ENCODE measurements around the gene TYR. TPM values are rescaled to one million over a fixed set of nuclear protein-coding genes. Genes with fewer than 3 reads are reported as not detected.

TYR gene
- polyA plus RNA-seq, 4 donors = not detected

GRCh38 chr11:89181111-89181510, 3.4 kb downstream of the TYR start:
- no peak for FAIRE-seq
- no peaks in the 10 kb centered on the region for H3K4me1 ChIP-seq (ENCODE audit: control insufficient read depth in 3 of 3, insufficient read depth in 2 of 3, low read depth in 1 of 3, low read length in 2 of 3)
- no peak for DNase-seq
- no peak overlapping the region for H3K27ac ChIP-seq (ENCODE audit: low read depth in 1 of 3, low read length in 2 of 3)
- H3K36me3 ChIP-seq (ENCODE audit: control insufficient read depth in 3 of 3, insufficient read depth in 2 of 3, low read depth in 1 of 3, low read length in 3 of 3) = no peaks in the 10 kb centered on the region
- WGBS, 3 donors = 40 to 51% (median 43%) methylated on average over 2 of the region's 2 CpGs
- H3K4me3 ChIP-seq (ENCODE audit: low read depth in 1 of 3, low read length in 3 of 3) = no peak overlapping the region
- H3K9me3 ChIP-seq (ENCODE audit: control insufficient read depth in 2 of 2, insufficient read depth in 1 of 2, low read depth in 1 of 2, low read length in 1 of 2) = no peaks in the 10 kb centered on the region
- H3K27me3 ChIP-seq (ENCODE audit: control insufficient read depth in 3 of 3, insufficient read depth in 3 of 3, low read length in 3 of 3) = no peaks in the 10 kb centered on the region

- Histone ChIP-seq H3K27me3 (ENCODE audit: control insufficient read depth in 3 of 3, insufficient read depth in 3 of 3, low read length in 3 of 3) (no peaks in the 10 kb centered on the region), H3K4me1 (ENCODE audit: control insufficient read depth in 3 of 3, insufficient read depth in 2 of 3, low read depth in 1 of 3, low read length in 2 of 3) (no peaks in the 10 kb centered on the region), H3K4me3 (ENCODE audit: low read depth in 1 of 3, low read length in 3 of 3) (no peak overlapping the region), H3K9me3 (ENCODE audit: control insufficient read depth in 2 of 2, insufficient read depth in 1 of 2, low read depth in 1 of 2, low read length in 1 of 2) (no peaks in the 10 kb centered on the region), H3K27ac (ENCODE audit: low read depth in 1 of 3, low read length in 2 of 3) (no peak overlapping the region), H3K36me3 (ENCODE audit: control insufficient read depth in 3 of 3, insufficient read depth in 2 of 3, low read depth in 1 of 3, low read length in 3 of 3) (no peaks in the 10 kb centered on the region)
- DNase-seq (no peak), FAIRE-seq (no peak)
- WGBS, 3 donors = 58 to 67% (median 65%) methylated on average over 5 of the region's 5 CpGs
Measured at GRCh38 chr11:89182773-89183518, 5.3 kb downstream of the TYR start.

GRCh38 chr11:89184021-89184420, 6.3 kb downstream of the TYR start:
- Histone ChIP-seq H3K4me3 (ENCODE audit: low read depth in 1 of 3, low read length in 3 of 3) (no peak overlapping the region), H3K27me3 (ENCODE audit: control insufficient read depth in 3 of 3, insufficient read depth in 3 of 3, low read length in 3 of 3) (no peaks in the 10 kb centered on the region), H3K27ac (ENCODE audit: low read depth in 1 of 3, low read length in 2 of 3) (no peak overlapping the region), H3K36me3 (ENCODE audit: control insufficient read depth in 3 of 3, insufficient read depth in 2 of 3, low read depth in 1 of 3, low read length in 3 of 3) (no peaks in the 10 kb centered on the region), H3K9me3 (ENCODE audit: control insufficient read depth in 2 of 2, insufficient read depth in 1 of 2, low read depth in 1 of 2, low read length in 1 of 2) (no peaks in the 10 kb centered on the region), H3K4me1 (ENCODE audit: control insufficient read depth in 3 of 3, insufficient read depth in 2 of 3, low read depth in 1 of 3, low read length in 2 of 3) (no peaks in the 10 kb centered on the region)
- DNase-seq (no peak), FAIRE-seq (no peak)
- 61 to 77% (median 62%) methylated on average over 3 of the region's 3 CpGs for WGBS, 3 donors

- H3K4me3 ChIP-seq (ENCODE audit: low read depth in 1 of 3, low read length in 3 of 3) = no peak overlapping the region
- no peaks in the 10 kb centered on the region for H3K36me3 ChIP-seq (ENCODE audit: control insufficient read depth in 3 of 3, insufficient read depth in 2 of 3, low read depth in 1 of 3, low read length in 3 of 3)
- H3K9me3 ChIP-seq (ENCODE audit: control insufficient read depth in 2 of 2, insufficient read depth in 1 of 2, low read depth in 1 of 2, low read length in 1 of 2) = no peaks in the 10 kb centered on the region
- FAIRE-seq (no peak), DNase-seq (no peak)
- WGBS, 3 donors = 63 to 68% (median 65%) methylated on average over 2 of the region's 2 CpGs
- H3K4me1 ChIP-seq (ENCODE audit: control insufficient read depth in 3 of 3, insufficient read depth in 2 of 3, low read depth in 1 of 3, low read length in 2 of 3) = no peaks in the 10 kb centered on the region
- no peak overlapping the region for H3K27ac ChIP-seq (ENCODE audit: low read depth in 1 of 3, low read length in 2 of 3)
- H3K27me3 ChIP-seq (ENCODE audit: control insufficient read depth in 3 of 3, insufficient read depth in 3 of 3, low read length in 3 of 3) = no peaks in the 10 kb centered on the region
Measured at GRCh38 chr11:89189776-89190175, 12.1 kb downstream of the TYR start.

- Histone ChIP-seq H3K27ac (ENCODE audit: low read depth in 1 of 3, low read length in 2 of 3) (no peak overlapping the region), H3K27me3 (ENCODE audit: control insufficient read depth in 3 of 3, insufficient read depth in 3 of 3, low read length in 3 of 3) (no peaks in the 10 kb centered on the region), H3K36me3 (ENCODE audit: control insufficient read depth in 3 of 3, insufficient read depth in 2 of 3, low read depth in 1 of 3, low read length in 3 of 3) (no peaks in the 10 kb centered on the region), H3K9me3 (ENCODE audit: control insufficient read depth in 2 of 2, insufficient read depth in 1 of 2, low read depth in 1 of 2, low read length in 1 of 2) (no peaks in the 10 kb centered on the region), H3K4me1 (ENCODE audit: control insufficient read depth in 3 of 3, insufficient read depth in 2 of 3, low read depth in 1 of 3, low read length in 2 of 3) (no peaks in the 10 kb centered on the region), H3K4me3 (ENCODE audit: low read depth in 1 of 3, low read length in 3 of 3) (no peak overlapping the region)
- DNase-seq (no peak), FAIRE-seq (no peak)
- 52 to 66% (median 56%) methylated on average over 1 of the region's 1 CpG for WGBS, 3 donors
Measured at GRCh38 chr11:89201138-89201537, 23.5 kb downstream of the TYR start.

- Histone ChIP-seq H3K27me3 (ENCODE audit: control insufficient read depth in 3 of 3, insufficient read depth in 3 of 3, low read length in 3 of 3) (no peaks in the 10 kb centered on the region), H3K4me1 (ENCODE audit: control insufficient read depth in 3 of 3, insufficient read depth in 2 of 3, low read depth in 1 of 3, low read length in 2 of 3) (no peaks in the 10 kb centered on the region), H3K36me3 (ENCODE audit: control insufficient read depth in 3 of 3, insufficient read depth in 2 of 3, low read depth in 1 of 3, low read length in 3 of 3) (no peaks in the 10 kb centered on the region), H3K27ac (ENCODE audit: low read depth in 1 of 3, low read length in 2 of 3) (no peak overlapping the region), H3K9me3 (ENCODE audit: control insufficient read depth in 2 of 2, insufficient read depth in 1 of 2, low read depth in 1 of 2, low read length in 1 of 2) (peaks cover 0 to under 1% of the 10 kb centered on the region in 2 donors), H3K4me3 (ENCODE audit: low read depth in 1 of 3, low read length in 3 of 3) (no peak overlapping the region)
- DNase-seq = no peak
- FAIRE-seq = no peak
Measured at GRCh38 chr11:89203814-89204213, 26.1 kb downstream of the TYR start.

- DNase-seq (no peak), FAIRE-seq (no peak)
- H3K36me3 ChIP-seq (ENCODE audit: control insufficient read depth in 3 of 3, insufficient read depth in 2 of 3, low read depth in 1 of 3, low read length in 3 of 3) = no peaks in the 10 kb centered on the region
- no peak overlapping the region for H3K27ac ChIP-seq (ENCODE audit: low read depth in 1 of 3, low read length in 2 of 3)
- no peaks in the 10 kb centered on the region for H3K27me3 ChIP-seq (ENCODE audit: control insufficient read depth in 3 of 3, insufficient read depth in 3 of 3, low read length in 3 of 3)
- peaks cover 0 to 6% of the 10 kb centered on the region in 2 donors for H3K9me3 ChIP-seq (ENCODE audit: control insufficient read depth in 2 of 2, insufficient read depth in 1 of 2, low read depth in 1 of 2, low read length in 1 of 2)
- H3K4me1 ChIP-seq (ENCODE audit: control insufficient read depth in 3 of 3, insufficient read depth in 2 of 3, low read depth in 1 of 3, low read length in 2 of 3) = no peaks in the 10 kb centered on the region
- H3K4me3 ChIP-seq (ENCODE audit: low read depth in 1 of 3, low read length in 3 of 3) = no peak overlapping the region
Measured at GRCh38 chr11:89205378-89205777, 27.7 kb downstream of the TYR start.

GRCh38 chr11:89220684-89221339, 43.1 kb downstream of the TYR start:
- no peak for DNase-seq
- Histone ChIP-seq H3K4me1 (ENCODE audit: control insufficient read depth in 3 of 3, insufficient read depth in 2 of 3, low read depth in 1 of 3, low read length in 2 of 3) (no peaks in the 10 kb centered on the region), H3K4me3 (ENCODE audit: low read depth in 1 of 3, low read length in 3 of 3) (no peak overlapping the region), H3K27me3 (ENCODE audit: control insufficient read depth in 3 of 3, insufficient read depth in 3 of 3, low read length in 3 of 3) (no peaks in the 10 kb centered on the region), H3K36me3 (ENCODE audit: control insufficient read depth in 3 of 3, insufficient read depth in 2 of 3, low read depth in 1 of 3, low read length in 3 of 3) (no peaks in the 10 kb centered on the region), H3K27ac (ENCODE audit: low read depth in 1 of 3, low read length in 2 of 3) (no peak overlapping the region), H3K9me3 (ENCODE audit: control insufficient read depth in 2 of 2, insufficient read depth in 1 of 2, low read depth in 1 of 2, low read length in 1 of 2) (no peaks in the 10 kb centered on the region)
- FAIRE-seq = no peak
- WGBS, 3 donors = 72 to 75% (median 74%) methylated on average over 8 of the region's 8 CpGs

GRCh38 chr11:89235083-89235482, 57.4 kb downstream of the TYR start:
- Histone ChIP-seq H3K4me3 (ENCODE audit: low read depth in 1 of 3, low read length in 3 of 3) (no peak overlapping the region), H3K27me3 (ENCODE audit: control insufficient read depth in 3 of 3, insufficient read depth in 3 of 3, low read length in 3 of 3) (no peaks in the 10 kb centered on the region), H3K27ac (ENCODE audit: low read depth in 1 of 3, low read length in 2 of 3) (no peak overlapping the region), H3K4me1 (ENCODE audit: control insufficient read depth in 3 of 3, insufficient read depth in 2 of 3, low read depth in 1 of 3, low read length in 2 of 3) (no peaks in the 10 kb centered on the region), H3K36me3 (ENCODE audit: control insufficient read depth in 3 of 3, insufficient read depth in 2 of 3, low read depth in 1 of 3, low read length in 3 of 3) (no peaks in the 10 kb centered on the region), H3K9me3 (ENCODE audit: control insufficient read depth in 2 of 2, insufficient read depth in 1 of 2, low read depth in 1 of 2, low read length in 1 of 2) (no peaks in the 10 kb centered on the region)
- FAIRE-seq = no peak
- no peak for DNase-seq
- WGBS, 3 donors = 5 to 43% (median 10%) methylated on average over 1 of the region's 1 CpG
